ENCODE measurements around the gene PAX6. TPM values are rescaled to one million over a fixed set of nuclear protein-coding genes. Genes with fewer than 3 reads are reported as not detected.

PAX6 gene
- total and polyA plus RNA-seq, 7 donors, result 0.34 to 0.46 TPM; not detected in 5

GRCh38 chr11:31786996-31787685, 24.0 kb downstream of the PAX6 start:
- Histone ChIP-seq H3K36me3 (no peaks in the 10 kb centered on the region), H3K4me3 (no peak overlapping the region), H3K27ac (no peak overlapping the region), H3K4me1 (peaks cover 0 to 2% (median 0%) of the 10 kb centered on the region in 4 donors), H3K9me3 (no peaks in the 10 kb centered on the region), H3K27me3 (no peaks in the 10 kb centered on the region)
- intact Hi-C loops (cut with DNase I), result no loop called here
- 94 to 95% methylated on average over 16 of the region's 16 CpGs for WGBS, 2 donors
- no peak for DNase-seq
- TF ChIP-seq, protein P1, sequence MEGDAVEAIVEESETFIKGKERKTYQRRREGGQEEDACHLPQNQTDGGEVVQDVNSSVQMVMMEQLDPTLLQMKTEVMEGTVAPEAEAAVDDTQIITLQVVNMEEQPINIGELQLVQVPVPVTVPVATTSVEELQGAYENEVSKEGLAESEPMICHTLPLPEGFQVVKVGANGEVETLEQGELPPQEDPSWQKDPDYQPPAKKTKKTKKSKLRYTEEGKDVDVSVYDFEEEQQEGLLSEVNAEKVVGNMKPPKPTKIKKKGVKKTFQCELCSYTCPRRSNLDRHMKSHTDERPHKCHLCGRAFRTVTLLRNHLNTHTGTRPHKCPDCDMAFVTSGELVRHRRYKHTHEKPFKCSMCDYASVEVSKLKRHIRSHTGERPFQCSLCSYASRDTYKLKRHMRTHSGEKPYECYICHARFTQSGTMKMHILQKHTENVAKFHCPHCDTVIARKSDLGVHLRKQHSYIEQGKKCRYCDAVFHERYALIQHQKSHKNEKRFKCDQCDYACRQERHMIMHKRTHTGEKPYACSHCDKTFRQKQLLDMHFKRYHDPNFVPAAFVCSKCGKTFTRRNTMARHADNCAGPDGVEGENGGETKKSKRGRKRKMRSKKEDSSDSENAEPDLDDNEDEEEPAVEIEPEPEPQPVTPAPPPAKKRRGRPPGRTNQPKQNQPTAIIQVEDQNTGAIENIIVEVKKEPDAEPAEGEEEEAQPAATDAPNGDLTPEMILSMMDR (IDR thresholded peaks at IDR 0.05), result no peak
- no peak for TF ChIP-seq POLR2A (IDR thresholded peaks at IDR 0.05)
- TF ChIP-seq EP300 (IDR thresholded peaks at IDR 0.05), result no peak

GRCh38 chr11:31784611-31785010, 26.5 kb downstream of the PAX6 start:
- H3K36me3 ChIP-seq, result no peaks in the 10 kb centered on the region

GRCh38 chr11:31783252-31783651, 27.9 kb downstream of the PAX6 start:
- Histone ChIP-seq H3K27me3 (no peaks in the 10 kb centered on the region), H3K9me3 (no peaks in the 10 kb centered on the region), H3K36me3 (no peaks in the 10 kb centered on the region), H3K4me1 (no peaks in the 10 kb centered on the region), H3K4me3 (no peak overlapping the region), H3K27ac (no peak overlapping the region)
- intact Hi-C loops (cut with DNase I), result no loop called here
- DNase-seq, result no peak
- 96% methylated on average over 6 of the region's 6 CpGs for WGBS, 2 donors
- TF ChIP-seq EP300 (IDR thresholded peaks at IDR 0.05), result no peak

More at GRCh38 chr11:31784611-31785010, 26.5 kb downstream of the PAX6 start:
- H3K4me3 ChIP-seq, result no peak overlapping the region
- no peaks in the 10 kb centered on the region for H3K4me1 ChIP-seq
- H3K9me3 ChIP-seq, result no peaks in the 10 kb centered on the region
- no peak overlapping the region for H3K27ac ChIP-seq
- intact Hi-C loops (cut with DNase I), result no loop called here
- DNase-seq, result no peak
- 96 to 97% methylated on average over 2 of the region's 2 CpGs for WGBS, 2 donors
- no peaks in the 10 kb centered on the region for H3K27me3 ChIP-seq
- TF ChIP-seq, protein P1 (IDR thresholded peaks at IDR 0.05), result no peak
- TF ChIP-seq POLR2A (IDR thresholded peaks at IDR 0.05) (no peak), POLR2AphosphoS5 (IDR thresholded peaks at IDR 0.05) (no peak), EP300 (IDR thresholded peaks at IDR 0.05) (no peak)

DNA sequence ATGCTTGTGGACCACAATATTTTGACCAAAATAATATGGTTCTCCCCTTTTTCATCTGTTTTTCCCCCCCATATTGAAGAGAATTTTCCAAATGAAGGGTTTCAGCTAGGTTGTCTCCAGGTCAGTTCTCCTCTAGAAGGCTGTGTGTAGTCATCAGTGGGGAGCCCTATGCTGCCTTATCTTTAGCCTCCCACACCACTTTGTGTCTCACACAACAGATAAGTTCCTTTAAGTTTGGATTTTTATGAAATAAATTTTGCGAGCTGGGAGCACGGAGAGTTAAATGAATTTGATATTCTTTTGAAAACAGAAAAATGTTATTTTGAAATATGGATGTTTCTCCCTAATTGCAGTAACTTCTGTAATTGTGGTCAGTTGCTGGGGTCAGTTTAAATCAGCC, 28.9 kb downstream of the PAX6 start:
- Histone ChIP-seq H3K4me3 (no peak overlapping the region), H3K9me3 (peaks cover 0 to under 1% (median under 1%) of the 10 kb centered on the region in 4 donors), H3K36me3 (no peaks in the 10 kb centered on the region), H3K4me1 (no peaks in the 10 kb centered on the region), H3K27ac (no peak overlapping the region), H3K27me3 (no peaks in the 10 kb centered on the region)
- WGBS, 2 donors, result 88 to 97% methylated on average over 2 of the region's 2 CpGs
- intact Hi-C loops (cut with DNase I), result no loop called here
- DNase-seq, result no peak
- no peak for TF ChIP-seq POLR2AphosphoS5 (IDR thresholded peaks at IDR 0.05)
- TF ChIP-seq POLR2A (IDR thresholded peaks at IDR 0.05), result no peak
- no peak for TF ChIP-seq EP300 (IDR thresholded peaks at IDR 0.05)
- TF ChIP-seq, protein P1 (IDR thresholded peaks at IDR 0.05), result no peak

GRCh38 chr11:31780480-31780971, 30.6 kb downstream of the PAX6 start:
- no peaks in the 10 kb centered on the region for H3K36me3 ChIP-seq
- no peak overlapping the region for H3K4me3 ChIP-seq
- peaks cover 0 to 3% (median 1%) of the 10 kb centered on the region in 4 donors for H3K9me3 ChIP-seq
- intact Hi-C loops (cut with DNase I), result no loop called here
- no peaks in the 10 kb centered on the region for H3K27me3 ChIP-seq
- no peak overlapping the region for H3K27ac ChIP-seq
- H3K4me1 ChIP-seq, result no peaks in the 10 kb centered on the region
- WGBS, 2 donors, result 81 to 94% methylated on average over 5 of the region's 5 CpGs
- DNase-seq, result no peak
- TF ChIP-seq, protein P1 (IDR thresholded peaks at IDR 0.05), result no peak
- no peak for TF ChIP-seq POLR2AphosphoS5 (IDR thresholded peaks at IDR 0.05)
- no peak for TF ChIP-seq EP300 (IDR thresholded peaks at IDR 0.05)
- TF ChIP-seq POLR2A (IDR thresholded peaks at IDR 0.05), result no peak

Data from sigmoid colon (tissue), 7 donors.